HG03342 (cell line): ENCODE results near the gene ARHGAP29.
A peak's percentile ranks its signal among the peaks of the same experiment; 100 is the strongest.

Experiments
- ATAC-seq: cut with Tn5 transposase; IDR thresholded peaks from one replicate; pipeline ENCODE4 v1.9.1; 2021; ENCODE audit warnings: mild to moderate bottlenecking, moderate library complexity; ENCODE audit not compliant: unreplicated experiment

Gene ARHGAP29

DNA sequence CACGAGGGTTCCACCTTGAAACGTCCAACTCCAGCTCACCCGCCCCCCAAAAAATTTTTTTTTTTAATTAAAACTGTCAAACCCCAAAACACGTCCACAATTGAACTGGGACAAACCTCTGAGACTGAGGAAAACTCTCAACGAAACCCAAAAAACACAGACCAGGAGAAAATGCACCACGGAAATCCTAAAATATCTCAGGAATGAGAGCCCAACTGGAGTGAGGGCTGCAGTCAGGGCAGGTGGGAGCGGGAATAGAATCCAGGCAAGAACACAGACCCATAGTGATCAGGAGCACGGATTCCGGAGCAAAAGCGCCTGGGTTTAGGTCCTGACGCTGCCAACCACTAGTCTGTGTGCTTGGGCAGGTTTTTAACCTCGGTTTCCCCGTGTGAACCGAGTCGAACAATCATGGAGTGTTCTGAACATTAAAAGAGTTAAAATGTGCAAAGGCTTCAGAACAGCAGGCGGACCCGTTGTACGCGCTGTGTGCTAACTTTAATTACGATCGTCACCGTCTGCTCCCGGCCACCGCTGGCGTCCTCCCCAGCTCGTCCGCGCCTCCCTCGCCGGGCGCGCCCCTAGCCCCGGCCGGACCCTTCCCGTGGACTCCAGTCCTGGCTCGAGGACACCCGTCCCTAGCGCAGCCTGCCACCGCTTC lies 624 bp downstream of the ARHGAP29 start:
- peak; percentile 15 for ATAC-seq

DNA sequence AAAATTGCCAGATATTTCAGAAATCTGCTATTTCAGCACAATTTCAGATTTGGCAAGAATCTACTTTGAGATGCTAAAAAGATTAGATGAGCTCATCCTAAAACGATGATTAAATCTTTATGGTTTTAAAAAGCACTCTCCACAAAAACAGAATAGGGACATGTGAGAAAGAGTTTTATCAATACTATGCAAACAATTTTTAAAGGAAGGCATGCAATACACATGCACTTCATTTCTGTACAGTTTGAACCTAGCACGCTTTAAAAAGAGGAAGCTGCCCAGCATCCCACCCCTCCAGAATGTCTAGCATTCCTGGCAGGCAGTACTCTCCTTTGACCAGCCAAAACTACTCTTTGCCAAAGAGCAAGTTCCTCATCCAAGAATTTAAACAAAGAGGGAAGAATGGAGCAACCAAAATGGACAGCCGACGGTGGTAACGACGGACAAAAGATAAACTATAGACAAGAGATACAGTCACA lies 1.3 kb downstream of the ARHGAP29 start:
- no peak for ATAC-seq

GRCh38 chr1:94235189-94236012 lies 2.0 kb downstream of the ARHGAP29 start:
- no peak for ATAC-seq

- ATAC-seq, result no peak
Observed at GRCh38 chr1:94234615-94235014, 2.8 kb downstream of the ARHGAP29 start.

- no peak for ATAC-seq
Observed at GRCh38 chr1:94231746-94232145, 5.6 kb downstream of the ARHGAP29 start.

GRCh38 chr1:94230920-94231319 lies 6.5 kb downstream of the ARHGAP29 start:
- ATAC-seq, result no peak

DNA sequence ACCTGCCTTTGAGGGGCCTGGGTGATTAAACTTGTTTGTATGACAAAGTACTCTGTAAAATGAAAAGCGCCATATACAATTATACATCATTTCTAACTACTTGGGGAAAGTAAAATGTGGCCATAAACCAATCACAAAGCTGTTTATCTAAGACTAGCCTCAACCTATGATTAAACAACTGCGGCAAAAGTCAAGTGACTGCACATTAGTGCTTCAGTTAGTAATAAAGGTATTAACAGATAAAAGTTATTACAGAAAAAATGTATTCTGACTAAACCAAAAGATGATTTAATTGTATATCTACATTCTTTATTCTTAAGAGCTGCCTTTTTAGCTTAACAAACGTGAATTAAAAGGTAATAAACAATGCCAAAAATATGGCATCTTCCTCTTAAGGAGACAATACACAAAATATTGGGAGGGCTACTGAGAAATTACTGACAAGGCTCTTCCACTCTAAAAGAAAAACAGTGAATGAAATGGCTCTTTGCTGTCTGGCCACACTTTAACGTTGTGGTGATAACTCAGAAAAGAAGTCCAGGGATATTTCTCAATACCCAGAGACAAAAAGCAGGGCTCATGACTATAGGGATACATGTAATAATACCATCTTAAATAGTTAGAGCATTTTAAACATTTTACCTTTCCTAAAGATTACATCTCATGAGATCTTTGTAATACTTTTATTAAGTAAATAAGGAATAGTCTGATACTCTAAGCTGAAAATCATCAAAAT lies 8.6 kb downstream of the ARHGAP29 start:
- ATAC-seq, result no peak

DNA sequence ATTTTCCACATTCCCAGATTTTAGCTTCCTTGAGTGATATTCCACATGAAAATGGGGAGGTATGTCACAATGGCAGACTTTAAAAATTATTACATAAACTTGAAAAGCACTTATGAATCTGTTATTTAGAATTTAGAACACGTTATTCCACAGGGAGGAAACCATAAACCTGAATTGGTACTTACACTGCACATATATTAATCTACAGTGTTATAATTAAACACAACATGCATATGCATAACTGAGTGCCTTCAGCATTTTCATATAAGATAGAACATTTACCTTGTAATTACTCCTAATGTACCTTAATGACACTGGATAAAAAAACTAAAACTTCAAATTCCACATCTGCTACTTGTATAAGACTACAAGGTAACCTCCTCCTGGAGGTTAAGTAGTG lies 9.8 kb downstream of the ARHGAP29 start:
- no peak for ATAC-seq

DNA sequence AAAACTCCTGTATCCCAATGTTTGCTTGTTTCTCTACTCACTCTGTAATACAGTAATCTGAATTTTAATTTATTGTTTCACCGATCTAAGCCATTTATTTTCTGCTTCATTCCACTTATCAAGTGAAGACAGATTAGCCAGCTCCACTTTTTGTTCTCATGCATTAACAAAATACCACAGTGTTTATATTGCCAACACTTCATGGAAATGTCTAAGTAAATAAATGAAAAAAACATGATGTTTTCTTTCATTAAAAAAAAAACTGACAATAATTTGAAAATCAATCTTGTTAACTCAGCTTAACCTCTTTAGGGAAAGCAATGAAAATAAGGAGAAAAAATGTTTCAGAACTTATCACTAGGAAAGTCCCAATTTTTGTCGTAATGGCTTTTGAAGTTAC lies 11.5 kb downstream of the ARHGAP29 start:
- no peak for ATAC-seq

- no peak for ATAC-seq
Observed at GRCh38 chr1:94218332-94218731, 19.1 kb downstream of the ARHGAP29 start.

DNA sequence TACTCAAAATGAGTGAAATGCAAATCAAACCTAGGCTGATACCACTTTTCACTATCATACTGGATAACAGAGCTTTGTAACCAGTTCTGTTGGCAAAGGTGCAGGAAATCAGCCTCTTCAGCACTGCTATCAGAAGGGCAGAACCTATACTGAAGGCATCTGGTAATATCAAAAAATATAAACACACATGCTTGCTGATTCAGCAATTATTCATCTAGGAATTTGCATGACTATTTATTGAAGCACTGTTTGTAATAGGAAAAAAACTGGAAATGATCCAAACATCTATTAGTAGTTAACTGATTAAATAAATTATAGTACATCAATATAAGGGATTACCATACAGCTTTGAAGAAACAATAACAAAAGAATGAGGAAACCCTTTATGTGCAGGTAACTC lies 21.4 kb downstream of the ARHGAP29 start:
- ATAC-seq, result no peak

DNA sequence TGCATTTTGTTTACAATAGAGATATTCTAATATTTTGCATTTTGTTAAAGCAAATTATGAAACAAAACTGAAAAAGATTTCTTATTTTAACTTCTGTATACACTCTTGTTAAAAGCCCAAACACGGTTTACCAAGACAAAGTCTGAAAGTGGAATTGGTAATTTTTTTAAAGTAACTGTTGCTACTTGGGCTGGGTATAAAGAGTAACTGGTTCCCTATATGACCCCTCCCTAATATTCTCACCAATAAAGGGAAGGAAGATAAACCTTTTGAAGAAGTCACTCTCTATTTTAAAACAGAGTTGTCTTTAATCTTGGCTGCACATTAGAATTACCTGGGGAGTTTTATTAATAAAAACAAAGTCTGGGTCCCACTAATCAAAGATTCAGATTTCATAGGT lies 27.4 kb downstream of the ARHGAP29 start:
- ATAC-seq, result no peak

DNA sequence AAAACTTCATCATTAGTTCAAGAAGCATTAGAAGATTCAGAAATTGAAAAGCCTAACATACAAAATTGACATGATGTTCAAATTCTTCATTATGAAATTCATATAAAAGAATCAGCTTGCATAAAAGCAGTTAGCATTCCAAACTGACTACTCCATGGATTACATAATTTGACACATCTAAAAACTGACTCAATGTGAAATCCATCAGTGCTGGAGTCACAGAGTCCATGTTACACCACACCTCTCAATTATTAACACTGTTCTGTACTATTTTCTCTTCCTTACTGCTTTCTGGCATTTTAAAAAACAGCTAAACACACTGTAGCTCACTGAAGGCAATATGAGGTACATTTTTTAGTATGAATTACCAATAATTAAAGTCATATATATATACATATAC lies 28.0 kb downstream of the ARHGAP29 start:
- no peak for ATAC-seq

DNA sequence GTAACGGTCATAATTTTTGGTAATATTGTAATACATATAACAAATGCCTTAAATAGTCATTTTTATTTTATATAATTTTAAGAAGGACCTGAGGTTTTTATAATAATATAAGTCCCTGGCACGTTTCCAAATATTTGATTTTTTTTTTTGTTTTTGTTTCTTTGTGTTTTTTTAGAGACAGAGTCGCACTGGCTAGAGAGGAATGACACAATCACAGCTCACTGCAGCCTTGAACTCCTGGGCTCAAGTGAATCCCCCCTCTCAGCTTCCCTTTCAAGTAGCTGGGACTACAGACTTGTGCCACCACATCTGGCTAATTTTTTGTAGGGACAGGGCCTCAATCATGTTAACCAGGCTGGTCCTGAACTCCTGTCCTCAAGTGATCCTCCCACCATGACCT lies 29.7 kb downstream of the ARHGAP29 start:
- no peak for ATAC-seq

GRCh38 chr1:94205639-94206038 lies 31.7 kb downstream of the ARHGAP29 start:
- no peak for ATAC-seq

DNA sequence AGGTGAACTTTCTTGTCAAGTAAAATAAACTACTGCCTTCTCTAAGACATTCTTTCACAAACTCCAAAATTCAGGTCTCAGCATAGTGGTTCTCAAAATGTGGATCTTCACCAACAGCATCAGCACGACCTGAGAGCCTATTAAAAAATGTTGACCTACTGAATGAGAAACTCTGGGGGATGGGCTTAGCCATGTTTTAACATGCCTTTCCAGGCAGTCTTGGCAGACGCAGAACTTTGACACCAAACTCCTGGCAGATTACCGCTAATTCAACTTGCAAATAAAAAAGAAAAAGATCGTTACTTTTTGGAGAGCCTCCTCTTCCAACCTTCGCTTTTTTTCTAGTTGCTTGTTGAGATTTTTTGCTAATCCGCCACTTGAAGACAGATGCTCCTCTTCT lies 35.1 kb downstream of the ARHGAP29 start:
- no peak for ATAC-seq

DNA sequence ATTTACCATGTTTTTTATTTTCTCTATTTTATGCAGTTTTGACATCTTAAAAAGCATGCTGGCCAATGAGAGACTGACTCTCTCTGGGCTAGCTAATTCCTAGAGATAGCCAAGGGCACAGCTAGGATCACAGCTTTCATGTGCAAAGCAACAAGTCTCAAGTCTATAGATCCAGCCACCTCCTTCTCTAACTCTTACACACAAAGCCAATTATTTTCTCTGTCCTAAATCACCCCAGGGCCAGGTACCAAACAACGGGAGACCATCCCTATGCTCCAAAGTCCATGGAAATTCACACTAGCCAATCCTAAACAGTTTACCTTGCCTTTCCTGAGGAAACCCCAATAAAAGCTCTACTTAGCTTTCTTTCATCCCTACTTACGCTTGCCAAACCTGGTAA lies 38.0 kb downstream of the ARHGAP29 start:
- no peak for ATAC-seq

DNA sequence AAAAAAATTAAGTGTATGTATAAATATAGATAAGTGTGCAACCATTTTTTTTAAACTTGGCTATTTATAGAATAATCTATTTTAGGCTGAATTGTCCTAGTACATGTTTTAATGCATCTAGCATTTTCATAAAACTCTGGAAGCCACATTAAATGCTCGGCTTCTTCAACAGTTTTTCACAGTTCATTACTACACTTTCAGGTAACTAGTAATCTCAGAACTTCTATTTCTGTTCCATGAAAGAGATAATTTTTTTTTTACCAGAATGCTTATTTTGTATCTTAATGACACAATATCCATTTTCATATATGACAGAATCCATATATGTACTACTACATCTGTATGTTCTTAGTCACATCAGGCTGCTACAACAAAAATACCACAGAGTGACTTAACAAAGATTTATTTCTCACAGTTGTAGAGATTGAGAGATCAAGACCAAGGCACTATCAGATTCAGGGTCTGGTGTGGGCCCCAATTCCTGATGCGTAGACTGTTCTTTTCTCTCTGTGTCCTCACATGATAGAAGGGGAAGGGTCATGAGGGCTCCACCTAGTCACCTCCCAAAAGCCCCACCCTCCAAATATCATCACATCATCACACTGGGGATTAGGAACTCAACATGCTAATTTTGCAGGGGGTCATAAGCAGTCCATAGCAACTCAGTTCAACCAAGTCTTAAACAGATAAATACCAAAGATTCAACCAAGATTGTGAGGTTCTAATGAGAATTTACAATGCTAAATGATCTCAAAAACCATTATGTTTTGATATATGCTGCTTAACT lies 43.1 kb downstream of the ARHGAP29 start:
- ATAC-seq, result no peak

- no peak for ATAC-seq
Observed at GRCh38 chr1:94193128-94193527, 44.3 kb downstream of the ARHGAP29 start.

DNA sequence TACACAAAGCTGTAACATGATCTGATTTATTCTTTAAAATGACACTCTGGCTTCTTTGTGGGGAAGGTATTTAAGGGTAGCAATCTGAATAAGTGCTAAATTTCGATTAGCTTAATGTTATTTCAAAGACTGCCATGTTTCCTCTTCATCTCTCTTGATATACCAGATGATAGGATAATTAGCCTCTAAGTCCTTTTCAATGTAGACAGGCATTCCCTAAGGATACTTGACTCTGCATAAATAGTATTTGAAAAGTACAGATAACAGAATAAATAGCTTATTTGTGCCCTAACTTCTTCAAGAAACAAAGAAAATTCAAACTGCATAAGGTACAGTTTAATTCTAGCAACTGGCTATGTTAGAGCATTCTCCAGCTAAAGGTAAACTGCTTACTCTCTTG lies 46.2 kb downstream of the ARHGAP29 start:
- no peak for ATAC-seq

GRCh38 chr1:94186946-94187345 lies 50.4 kb downstream of the ARHGAP29 start:
- no peak for ATAC-seq
